OCI-LY3 (cell line): ENCODE measurements around the gene POTEI.
"Not testable (repeated sequence)": the region's sequence is repeated elsewhere in the genome, so short reads cannot be mapped to it uniquely, and the experiment has no call there.

Source experiments
- CTCF ChIP-seq: fragments of 200-600, 300-600 bp; sonication (generic); IDR thresholded peaks from 2 replicates; pipeline ENCODE4 v1.5.1; 2014; ENCODE audit warnings: antibody characterized with exemption, low read length, low read depth
- EZH2phosphoT487 ChIP-seq: fragments of 200-600 bp; shearing (Covaris generic); IDR thresholded peaks from 2 replicates; pipeline ENCODE4 v1.6.1; 2018; ENCODE audit warnings: antibody characterized with exemption, mixed run types, low read depth

GRCh38 chr2:130554178-130554577, 45.0 kb upstream of the POTEI start:
- not testable (repeated sequence) for TF ChIP-seq CTCF, EZH2phosphoT487
